ENCODE results near the gene MTARC2.

The MTARC2 gene

GRCh38 chr1:220828950-220829586, 80.9 kb downstream of the MTARC2 start:
- Histone ChIP-seq H3K36me3 (peaks cover 35% of the 10 kb centered on the region), H3K4me3 (ENCODE audit: low read depth in 1 of 2, low read length in 1 of 2) (no peak overlapping the region), H3K4me1 (ENCODE audit: control insufficient read depth in 1 of 2, insufficient read depth in 1 of 2, low read depth in 1 of 2, low read length in 1 of 2) (no peaks in the 10 kb centered on the region), H3K9me3 (no peaks in the 10 kb centered on the region), H3K27ac (no peak overlapping the region), H3K27me3 (no peaks in the 10 kb centered on the region)
- TF ChIP-seq, protein P1, sequence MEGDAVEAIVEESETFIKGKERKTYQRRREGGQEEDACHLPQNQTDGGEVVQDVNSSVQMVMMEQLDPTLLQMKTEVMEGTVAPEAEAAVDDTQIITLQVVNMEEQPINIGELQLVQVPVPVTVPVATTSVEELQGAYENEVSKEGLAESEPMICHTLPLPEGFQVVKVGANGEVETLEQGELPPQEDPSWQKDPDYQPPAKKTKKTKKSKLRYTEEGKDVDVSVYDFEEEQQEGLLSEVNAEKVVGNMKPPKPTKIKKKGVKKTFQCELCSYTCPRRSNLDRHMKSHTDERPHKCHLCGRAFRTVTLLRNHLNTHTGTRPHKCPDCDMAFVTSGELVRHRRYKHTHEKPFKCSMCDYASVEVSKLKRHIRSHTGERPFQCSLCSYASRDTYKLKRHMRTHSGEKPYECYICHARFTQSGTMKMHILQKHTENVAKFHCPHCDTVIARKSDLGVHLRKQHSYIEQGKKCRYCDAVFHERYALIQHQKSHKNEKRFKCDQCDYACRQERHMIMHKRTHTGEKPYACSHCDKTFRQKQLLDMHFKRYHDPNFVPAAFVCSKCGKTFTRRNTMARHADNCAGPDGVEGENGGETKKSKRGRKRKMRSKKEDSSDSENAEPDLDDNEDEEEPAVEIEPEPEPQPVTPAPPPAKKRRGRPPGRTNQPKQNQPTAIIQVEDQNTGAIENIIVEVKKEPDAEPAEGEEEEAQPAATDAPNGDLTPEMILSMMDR (IDR thresholded peaks at IDR 0.05): no peak

GRCh38 chr1:220833436-220833835, 85.3 kb downstream of the MTARC2 start:
- Histone ChIP-seq H3K27ac (no peak overlapping the region), H3K4me3 (ENCODE audit: low read depth in 1 of 2, low read length in 1 of 2) (no peak overlapping the region), H3K27me3 (no peaks in the 10 kb centered on the region), H3K4me1 (ENCODE audit: control insufficient read depth in 1 of 2, insufficient read depth in 1 of 2, low read depth in 1 of 2, low read length in 1 of 2) (no peaks in the 10 kb centered on the region), H3K9me3 (no peaks in the 10 kb centered on the region), H3K36me3 (peaks cover 20% of the 10 kb centered on the region)
- TF ChIP-seq, protein P1 (IDR thresholded peaks at IDR 0.05): no peak

All from neutrophil (primary cell).